DND-41 (cell line): ENCODE data around the gene YWHAG.

ENCODE experiments used
- ATAC-seq: fragments of 200-7000 bp; cut with Tn5 transposase; 3 replicates; pipeline ENCODE4 v1.9.1; 2021; ENCODE audit warnings: low read depth; ENCODE audit not compliant: insufficient read depth
- DNase-seq: peaks from one replicate; pipeline ENCODE4 v3.0.0-alpha.2; 2020
- H2AFZ ChIP-seq: 2 replicates; pipeline ENCODE4 v1.6.0; 2012; ENCODE audit warnings: low read depth, low read length
- H3K27ac ChIP-seq: 2 replicates; pipeline ENCODE4 v1.5.1; 2012; ENCODE audit warnings: low read length, inconsistent platforms
- H3K27me3 ChIP-seq: fragments of 200-600 bp; sonication (generic); 2 replicates; pipeline ENCODE4 v1.6.0; 2012; ENCODE audit warnings: low read length, mild to moderate bottlenecking, inconsistent platforms; ENCODE audit not compliant: insufficient read depth, poor library complexity
- H3K36me3 ChIP-seq: 2 replicates; pipeline ENCODE4 v1.5.1; 2012; ENCODE audit warnings: low read length, inconsistent platforms; ENCODE audit not compliant: insufficient read depth
- H3K4me1 ChIP-seq: 2 replicates; pipeline ENCODE4 v1.5.1; 2012; ENCODE audit warnings: mild to moderate bottlenecking, low read length; ENCODE audit not compliant: insufficient read depth
- H3K4me2 ChIP-seq: 2 replicates; pipeline ENCODE4 v1.6.0; 2012; ENCODE audit warnings: mild to moderate bottlenecking, moderate library complexity, low read length, inconsistent platforms; ENCODE audit not compliant: insufficient read depth
- H3K4me3 ChIP-seq, 2 experiments: fragments of 200-600 bp in 1 of 2; shearing (Covaris generic) in 1 of 2; 2 replicates each; pipeline ENCODE4 v1.5.1; 2012 to 2016; ENCODE audit warnings: inconsistent platforms in 2 of 2, low read length in 2 of 2, mild to moderate bottlenecking in 2 of 2, low read depth in 1 of 2, moderate library complexity in 1 of 2
- H3K79me2 ChIP-seq: 2 replicates; pipeline ENCODE4 v1.6.0; 2012; ENCODE audit warnings: low read length, inconsistent platforms; ENCODE audit not compliant: insufficient read depth
- H3K9ac ChIP-seq: 2 replicates; pipeline ENCODE4 v1.6.0; 2012; ENCODE audit warnings: low read depth, mild to moderate bottlenecking, inconsistent platforms, low read length, moderate library complexity
- H3K9me3 ChIP-seq: 2 replicates; pipeline ENCODE4 v1.5.1; 2012; ENCODE audit warnings: low read length, moderate library complexity, mild to moderate bottlenecking, inconsistent platforms; ENCODE audit not compliant: insufficient read depth, severe bottlenecking
- H4K20me1 ChIP-seq: 2 replicates; pipeline ENCODE4 v1.6.0; 2012; ENCODE audit warnings: low read length; ENCODE audit not compliant: insufficient read depth
- CTCF ChIP-seq: IDR thresholded peaks from 2 replicates; pipeline ENCODE4 v1.5.1; 2012; ENCODE audit warnings: borderline replicate concordance, low read length, moderate library complexity, mild to moderate bottlenecking; ENCODE audit not compliant: poor library complexity, severe bottlenecking; ENCODE audit errors: extremely low read depth
- EZH2 ChIP-seq: IDR thresholded peaks from 3 replicates; pipeline ENCODE4 v1.6.1; 2012; ENCODE audit warnings: borderline replicate concordance, low read depth, mild to moderate bottlenecking, moderate library complexity, low read length, inconsistent platforms; ENCODE audit not compliant: severe bottlenecking

The YWHAG gene

GRCh38 chr7:76282344-76283253, 76.2 kb downstream of the YWHAG start:
- Histone ChIP-seq H3K4me3 (no peak overlapping the region), H3K36me3 (no peaks in the 10 kb centered on the region), H3K9me3 (no peaks in the 10 kb centered on the region), H3K4me1 (no peaks in the 10 kb centered on the region), H2AFZ (no peak overlapping the region), H3K27ac (no peak overlapping the region), H3K9ac (no peak overlapping the region), H3K27me3 (no peaks in the 10 kb centered on the region), H3K79me2 (no peaks in the 10 kb centered on the region), H3K4me2 (no peak overlapping the region), H4K20me1 (no peaks in the 10 kb centered on the region)
- DNase-seq (no peak), ATAC-seq (no peak)
- TF ChIP-seq EZH2: no peak
- TF ChIP-seq CTCF: no peak

GRCh38 chr7:76281706-76282343, 77.0 kb downstream of the YWHAG start:
- H3K4me2 ChIP-seq: no peak overlapping the region

GRCh38 chr7:76281006-76281705, 77.6 kb downstream of the YWHAG start:
- Histone ChIP-seq H3K9ac (no peak overlapping the region), H3K27ac (no peak overlapping the region), H3K27me3 (no peaks in the 10 kb centered on the region), H3K9me3 (no peaks in the 10 kb centered on the region), H3K79me2 (no peaks in the 10 kb centered on the region), H4K20me1 (no peaks in the 10 kb centered on the region), H3K4me1 (no peaks in the 10 kb centered on the region), H3K4me2 (no peak overlapping the region), H3K36me3 (no peaks in the 10 kb centered on the region), H2AFZ (no peak overlapping the region), H3K4me3 (no peak overlapping the region)
- TF ChIP-seq CTCF (no peak), EZH2 (no peak)
- ATAC-seq (no peak), DNase-seq (no peak)

More at GRCh38 chr7:76281706-76282343, 77.0 kb downstream of the YWHAG start:
- no peak for ATAC-seq
- Histone ChIP-seq H3K79me2 (no peaks in the 10 kb centered on the region), H3K9ac (no peak overlapping the region), H3K9me3 (no peaks in the 10 kb centered on the region), H3K4me1 (no peaks in the 10 kb centered on the region), H3K27me3 (no peaks in the 10 kb centered on the region), H3K27ac (no peak overlapping the region), H4K20me1 (no peaks in the 10 kb centered on the region), H3K36me3 (no peaks in the 10 kb centered on the region), H2AFZ (no peak overlapping the region), H3K4me3 (no peak overlapping the region)
- no peak for TF ChIP-seq EZH2
- TF ChIP-seq CTCF: no peak
- DNase-seq: no peak
